ENCODE results near the gene DOCK1. TPM values are rescaled to one million over a fixed set of nuclear protein-coding genes. Genes with fewer than 3 reads are reported as not detected.

DOCK1 gene
- 82.8 and 86.0 TPM in 2 replicates for total RNA-seq

DNA sequence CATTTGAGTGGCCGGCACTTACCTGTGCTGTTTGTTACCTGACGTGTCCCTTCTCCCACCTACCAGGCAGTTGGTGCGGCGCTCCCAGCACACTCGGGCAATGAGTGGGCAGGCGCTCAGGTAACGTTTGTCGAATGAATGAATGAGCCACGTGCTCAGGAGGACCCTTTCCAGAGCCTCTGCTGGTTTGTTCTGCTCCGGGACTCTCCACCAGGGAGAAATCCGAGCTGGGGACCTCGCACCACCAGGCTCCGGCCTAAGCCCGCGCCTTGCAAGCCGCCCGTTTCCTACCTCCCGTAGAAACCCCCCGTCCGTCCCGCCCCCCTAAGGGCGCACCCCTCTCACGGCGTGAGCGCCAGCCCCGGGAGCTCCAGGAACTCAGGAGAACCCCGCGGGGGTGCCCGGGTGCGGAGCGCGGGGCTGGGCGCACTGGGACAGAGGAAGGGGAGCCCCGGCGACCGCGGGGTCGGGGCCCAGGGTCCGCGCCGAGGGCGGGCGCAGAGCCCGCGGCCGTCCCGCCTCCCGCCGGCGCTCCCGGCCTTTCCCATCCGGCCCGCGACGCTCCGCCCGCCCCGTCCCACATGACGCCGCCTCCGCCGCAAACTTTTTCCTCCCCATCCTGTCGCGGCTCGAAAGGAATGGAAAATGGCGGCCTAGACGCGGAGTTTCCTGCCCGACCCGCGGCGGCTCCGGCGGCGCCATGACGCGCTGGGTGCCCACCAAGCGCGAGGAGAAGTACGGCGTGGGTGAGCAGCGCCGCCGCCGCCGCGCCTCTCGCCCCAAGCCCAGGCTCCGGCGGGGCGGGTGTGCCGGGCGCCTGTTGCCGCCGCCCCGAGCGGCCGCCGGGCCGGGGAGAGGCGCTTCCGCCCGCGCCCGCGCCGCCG is at the start of gene DOCK1:
Gene DOCK1 (plus strand): TSS at position 611 of the 884 bp plus-strand sequence. CDS start 90 bp downstream, at position 701.

DNA sequence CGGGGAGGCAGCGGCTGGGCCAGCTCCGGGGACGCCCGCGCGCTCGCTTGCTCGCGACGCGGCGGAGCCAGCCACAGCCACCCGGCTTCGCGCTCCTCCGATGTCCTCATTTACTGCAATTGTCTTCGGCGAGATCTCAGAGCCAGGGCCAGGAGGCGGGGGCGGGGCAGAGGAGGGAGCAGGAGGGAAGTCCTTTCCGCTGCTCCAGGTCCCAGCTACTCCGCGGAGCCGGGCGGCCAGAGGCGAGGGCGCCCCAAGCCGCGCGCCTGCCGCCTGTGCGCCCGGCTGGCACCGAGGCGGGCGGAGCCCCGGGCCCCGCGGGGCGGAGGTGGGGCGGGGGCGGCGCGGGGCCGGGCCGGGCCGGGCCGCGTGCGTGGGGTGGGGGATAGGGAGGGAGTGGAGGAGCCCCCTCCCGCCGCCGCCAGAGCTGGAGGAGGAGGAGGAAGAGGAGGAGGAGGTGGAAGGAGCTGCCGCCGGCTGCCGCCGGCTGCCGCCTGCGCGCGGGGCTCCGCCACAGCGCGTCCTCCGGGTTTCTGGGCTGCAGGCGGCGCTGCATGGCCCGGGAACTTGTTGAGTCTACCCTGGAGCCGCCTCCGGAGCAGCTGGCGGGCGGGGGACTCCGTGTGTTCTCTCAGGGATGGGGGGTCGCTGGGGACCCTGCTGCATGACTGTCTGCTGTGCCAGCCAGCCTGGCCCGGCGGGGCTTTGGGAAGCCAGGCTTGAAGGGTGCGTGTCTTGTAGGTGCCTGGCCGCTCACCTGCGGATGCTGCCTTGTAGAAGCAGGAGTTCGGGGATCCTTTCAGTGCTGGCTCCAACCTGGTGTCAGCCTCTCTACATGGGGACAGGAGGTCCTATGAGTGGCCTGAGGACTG is 291.3 kb downstream of the DOCK1 start, which contains the start of gene INSYN2A:
Gene INSYN2A (minus strand): TSS at position 310 of the 872 bp plus-strand sequence. CDS start 20,196 bp downstream, outside the sequence.

Other genes starting within 250 kb of the DOCK1 start
- 0.12 TPM in 1 of 2 replicates, not detected in the other for gene C10orf90, start 234.7 kb upstream of the DOCK1 start, total RNA-seq